Astrocyte of the spinal cord (primary cell): Measurements from ENCODE around the gene TRAK1.

Source experiments
- DNase-seq: peaks from one replicate; pipeline ENCODE4 v3.0.0; 2011; ENCODE audit warnings: low read depth, low spot score
- H3K4me3 ChIP-seq: 2 replicates; pipeline ENCODE4 v1.5.1; 2011; ENCODE audit warnings: low read depth, mild to moderate bottlenecking, low read length, moderate library complexity
- in situ Hi-C: cut with HindIII; loops from 2 replicates; pipeline ENCODE4 v1.10.0; 2017; ENCODE audit warnings: low sequenced_read_pairs
- TF ChIP-seq, protein P1 (sequence below): IDR thresholded peaks from 2 replicates; pipeline ENCODE4 v1.5.1; 2012; ENCODE audit warnings: low read depth, mild to moderate bottlenecking, low read length, inconsistent platforms

The TRAK1 gene

DNA sequence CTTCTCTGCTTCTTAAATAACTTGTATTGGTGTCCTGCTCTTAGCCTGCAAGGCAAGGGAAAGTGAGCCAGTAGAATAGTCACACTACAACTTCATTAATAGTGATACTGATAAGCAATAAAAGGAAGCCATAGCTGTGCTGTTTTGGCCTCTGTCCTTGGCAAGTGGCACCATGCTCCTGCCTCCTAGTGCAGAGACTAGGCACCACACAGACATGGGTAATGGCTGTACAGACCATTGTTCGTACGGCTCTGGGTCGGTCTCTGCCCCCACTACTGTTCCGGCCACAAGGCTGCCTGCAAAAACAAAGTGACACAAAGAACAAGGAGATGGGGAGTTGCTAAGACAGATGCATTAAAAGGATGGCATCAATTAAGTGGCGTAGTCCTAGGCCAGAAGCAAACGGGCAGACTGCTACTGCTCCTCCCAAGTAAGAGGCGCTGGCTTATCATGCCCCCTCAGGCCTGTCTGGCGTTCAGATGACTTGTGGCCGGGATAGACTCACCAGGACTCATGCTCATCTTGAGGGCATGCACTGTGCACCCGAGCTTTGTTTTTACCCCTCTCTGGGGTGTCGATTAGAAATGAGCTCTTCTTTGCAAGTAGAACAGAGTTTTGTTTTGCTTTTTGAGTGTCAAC, 75.6 kb downstream of the TRAK1 start:
- TF ChIP-seq, protein P1, sequence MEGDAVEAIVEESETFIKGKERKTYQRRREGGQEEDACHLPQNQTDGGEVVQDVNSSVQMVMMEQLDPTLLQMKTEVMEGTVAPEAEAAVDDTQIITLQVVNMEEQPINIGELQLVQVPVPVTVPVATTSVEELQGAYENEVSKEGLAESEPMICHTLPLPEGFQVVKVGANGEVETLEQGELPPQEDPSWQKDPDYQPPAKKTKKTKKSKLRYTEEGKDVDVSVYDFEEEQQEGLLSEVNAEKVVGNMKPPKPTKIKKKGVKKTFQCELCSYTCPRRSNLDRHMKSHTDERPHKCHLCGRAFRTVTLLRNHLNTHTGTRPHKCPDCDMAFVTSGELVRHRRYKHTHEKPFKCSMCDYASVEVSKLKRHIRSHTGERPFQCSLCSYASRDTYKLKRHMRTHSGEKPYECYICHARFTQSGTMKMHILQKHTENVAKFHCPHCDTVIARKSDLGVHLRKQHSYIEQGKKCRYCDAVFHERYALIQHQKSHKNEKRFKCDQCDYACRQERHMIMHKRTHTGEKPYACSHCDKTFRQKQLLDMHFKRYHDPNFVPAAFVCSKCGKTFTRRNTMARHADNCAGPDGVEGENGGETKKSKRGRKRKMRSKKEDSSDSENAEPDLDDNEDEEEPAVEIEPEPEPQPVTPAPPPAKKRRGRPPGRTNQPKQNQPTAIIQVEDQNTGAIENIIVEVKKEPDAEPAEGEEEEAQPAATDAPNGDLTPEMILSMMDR, result no peak
- DNase-seq, result no peak
- in situ Hi-C loops, result no loop called here
- H3K4me3 ChIP-seq, result no peak overlapping the region

- in situ Hi-C loops, result no loop called here
- no peak for DNase-seq
- TF ChIP-seq, protein P1, result no peak
- H3K4me3 ChIP-seq, result no peak overlapping the region
These were observed 78.5 kb downstream of the TRAK1 start for GRCh38 chr3:42169579-42170120.

DNA sequence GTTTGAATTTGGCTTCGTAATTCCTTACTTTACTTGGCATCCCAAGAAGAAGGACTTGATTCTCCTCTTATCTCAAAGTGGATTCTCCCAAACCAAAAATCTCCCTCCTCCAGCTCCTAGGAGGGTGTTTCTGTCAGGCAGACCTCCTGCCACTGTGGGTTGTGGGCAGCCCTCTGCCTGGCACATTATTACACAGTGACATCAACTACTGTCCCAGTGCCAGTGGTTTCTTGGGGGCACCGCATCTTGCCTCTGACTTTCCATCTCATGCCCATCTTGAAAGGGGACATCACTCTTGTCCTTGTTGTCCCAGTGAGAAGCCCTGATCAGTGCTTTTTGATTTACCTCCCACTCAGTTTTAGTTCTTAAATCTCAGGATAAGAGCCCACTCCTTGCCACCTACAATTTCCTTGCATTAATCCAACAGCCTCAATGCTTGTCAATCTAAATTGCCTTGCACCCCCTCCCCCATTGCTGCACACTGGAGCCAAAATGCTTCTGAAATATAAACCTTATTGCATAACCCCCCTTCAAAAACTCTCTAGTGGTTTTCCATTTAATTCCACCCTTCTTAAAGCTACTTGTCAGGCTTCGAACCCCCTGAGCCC, 81.0 kb downstream of the TRAK1 start:
- TF ChIP-seq, protein P1, result no peak
- DNase-seq, result no peak
- H3K4me3 ChIP-seq, result no peak overlapping the region
- in situ Hi-C loops, result no loop called here

DNA sequence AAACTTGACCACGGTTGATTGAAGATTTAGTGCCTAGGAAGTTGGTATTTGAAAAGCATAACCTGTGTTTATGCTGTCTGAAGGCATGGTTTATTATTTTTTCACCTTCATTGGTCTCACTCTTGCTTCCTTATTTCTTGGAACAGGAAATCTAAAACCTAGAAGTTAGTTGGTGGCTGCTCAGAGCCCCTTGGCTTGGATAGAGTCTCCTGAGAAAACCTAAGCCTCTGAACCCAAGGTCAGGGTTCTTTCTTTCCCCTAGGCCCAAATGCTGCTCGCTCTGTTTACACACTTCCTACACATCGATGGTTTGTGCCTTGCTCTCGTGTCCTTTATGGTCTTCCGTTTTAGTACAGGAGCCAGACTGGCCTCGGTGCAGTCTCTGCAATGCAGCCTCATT, 82.2 kb downstream of the TRAK1 start:
- DNase-seq, result no peak
- no peak overlapping the region for H3K4me3 ChIP-seq
- TF ChIP-seq, protein P1, result no peak
- in situ Hi-C loops, result no loop called here

- DNase-seq, result no peak
- no peak overlapping the region for H3K4me3 ChIP-seq
- TF ChIP-seq, protein P1, result no peak
- in situ Hi-C loops, result no loop called here
These were observed 83.7 kb downstream of the TRAK1 start for GRCh38 chr3:42174679-42175385.

GRCh38 chr3:42175386-42176240, 84.5 kb downstream of the TRAK1 start:
- H3K4me3 ChIP-seq, result no peak overlapping the region
- TF ChIP-seq, protein P1, result no peak
- no peak for DNase-seq
- in situ Hi-C loops, result no loop called here
